ENCODE measurements around the gene DPH7. TPM values are rescaled to one million over a fixed set of nuclear protein-coding genes. Genes with fewer than 3 reads are reported as not detected.
A peak's percentile ranks its signal among the peaks of the same experiment; 100 is the strongest.
"Not testable (repeated sequence)": the region's sequence is repeated elsewhere in the genome, so short reads cannot be mapped to it uniquely, and the experiment has no call there.

Gene DPH7
- total RNA-seq, 1 donor from 2014 or later: 35.3 TPM

DNA sequence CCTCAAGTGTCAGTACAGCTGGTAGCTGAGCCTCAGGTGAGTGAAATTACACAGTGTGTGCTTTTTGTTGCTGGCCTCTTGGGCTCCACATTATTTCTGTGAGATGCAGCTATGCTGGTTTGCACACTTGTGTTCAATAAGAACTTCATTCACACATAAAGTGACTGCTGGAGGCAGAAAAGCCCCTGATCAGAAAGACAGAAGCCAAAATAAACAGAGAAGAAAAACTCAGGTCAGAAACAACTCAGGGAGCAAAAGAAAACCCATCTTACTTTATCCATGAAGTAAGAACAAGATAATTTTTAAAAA is 43.7 kb downstream of the DPH7 start:
- no peak overlapping the region for H3K4me3 ChIP-seq (ENCODE audit: low read depth, low read length)
- no peak for DNase-seq (ENCODE audit: low read depth)
- TF ChIP-seq CTCF (conservative IDR thresholded peaks at IDR 0.05; ENCODE audit: low read depth, low read length): no peak

DNA sequence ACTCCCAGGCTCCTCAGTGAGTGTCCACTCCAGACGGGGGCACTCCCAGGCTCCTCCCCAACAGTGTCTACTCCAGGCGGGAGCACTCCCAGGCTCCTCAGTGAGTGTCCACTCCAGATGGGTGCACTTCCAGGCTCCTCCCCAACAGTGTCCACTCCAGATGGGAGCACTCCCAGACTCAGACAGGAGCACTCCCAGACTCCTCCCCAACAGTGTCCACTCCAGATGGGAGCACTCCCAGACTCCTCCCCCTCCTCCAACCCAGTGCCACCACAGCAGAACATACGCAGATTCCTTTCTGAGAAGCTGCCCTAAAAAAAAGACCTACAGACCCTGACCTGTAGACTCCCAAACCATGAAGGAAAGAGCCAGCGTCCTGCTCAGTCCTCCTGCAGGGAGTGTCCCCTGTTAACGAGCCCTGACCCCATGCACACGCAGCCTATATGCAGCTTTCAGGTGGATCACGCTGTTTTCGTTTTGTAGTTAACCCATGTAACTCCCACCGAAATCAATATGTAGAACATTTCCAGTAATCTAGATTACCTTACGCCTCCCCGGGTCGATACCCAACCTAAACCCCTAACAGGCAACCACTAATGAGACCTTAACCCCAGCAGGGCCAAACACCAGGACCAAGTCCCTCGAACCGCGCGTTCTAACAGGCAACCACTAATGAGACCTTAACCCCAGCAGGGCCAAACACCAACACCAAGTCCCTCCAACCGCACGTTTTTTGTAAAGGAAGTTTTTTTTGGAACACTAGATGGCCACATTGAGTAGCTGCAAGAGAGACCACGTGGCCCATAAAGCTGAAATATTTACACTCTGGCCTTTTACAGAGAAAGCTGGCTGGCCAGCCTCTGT is 44.2 kb downstream of the DPH7 start:
- TF ChIP-seq CTCF (conservative IDR thresholded peaks at IDR 0.05; ENCODE audit: low read depth, low read length): peak; percentile 77
- no peak for DNase-seq (ENCODE audit: low read depth)
- H3K4me3 ChIP-seq (ENCODE audit: low read depth, low read length): no peak overlapping the region

GRCh38 chr9:137532891-137533468 is 45.7 kb downstream of the DPH7 start:
- DNase-seq (ENCODE audit: low read depth); H3K4me3 ChIP-seq (ENCODE audit: low read depth, low read length): not testable (repeated sequence)

DNA sequence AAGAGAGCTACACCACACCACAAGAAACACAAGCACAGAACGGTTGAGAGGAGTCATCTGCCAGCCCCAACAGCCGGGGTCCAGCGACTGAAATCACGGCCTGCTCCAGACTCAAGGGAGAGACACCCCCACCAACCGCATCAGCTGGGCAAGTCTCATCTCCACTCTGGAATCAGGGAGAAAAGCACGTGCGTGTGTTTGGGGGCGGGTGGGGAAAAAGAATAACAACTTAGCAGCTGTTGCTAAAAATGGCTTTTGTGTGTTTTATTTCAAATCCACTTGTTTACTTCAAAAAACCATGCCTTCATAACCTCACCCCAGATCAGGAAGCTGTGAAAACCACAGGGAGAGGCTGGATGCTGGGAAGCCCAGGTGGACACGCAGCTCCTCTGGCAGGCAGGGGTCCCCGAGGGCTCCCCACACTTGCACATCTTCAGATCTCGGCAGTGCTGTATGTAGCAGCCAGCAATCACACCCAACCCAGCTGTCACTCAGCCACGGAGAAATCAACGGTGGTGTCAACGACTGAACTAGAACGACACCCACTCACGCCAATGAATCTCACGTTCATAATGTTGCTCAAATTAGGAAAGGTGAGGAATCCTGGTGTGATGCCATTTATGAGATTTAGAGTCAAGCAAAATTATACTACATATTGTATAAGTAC is 47.5 kb downstream of the DPH7 start:
- DNase-seq (ENCODE audit: low read depth): no peak
- no peak overlapping the region for H3K4me3 ChIP-seq (ENCODE audit: low read depth, low read length)
- no peak for TF ChIP-seq CTCF (conservative IDR thresholded peaks at IDR 0.05; ENCODE audit: low read depth, low read length)

GRCh38 chr9:137530331-137530730 is 48.4 kb downstream of the DPH7 start:
- DNase-seq (ENCODE audit: low read depth): no peak
- no peak overlapping the region for H3K4me3 ChIP-seq (ENCODE audit: low read depth, low read length)
- no peak for TF ChIP-seq CTCF (conservative IDR thresholded peaks at IDR 0.05; ENCODE audit: low read depth, low read length)

DNA sequence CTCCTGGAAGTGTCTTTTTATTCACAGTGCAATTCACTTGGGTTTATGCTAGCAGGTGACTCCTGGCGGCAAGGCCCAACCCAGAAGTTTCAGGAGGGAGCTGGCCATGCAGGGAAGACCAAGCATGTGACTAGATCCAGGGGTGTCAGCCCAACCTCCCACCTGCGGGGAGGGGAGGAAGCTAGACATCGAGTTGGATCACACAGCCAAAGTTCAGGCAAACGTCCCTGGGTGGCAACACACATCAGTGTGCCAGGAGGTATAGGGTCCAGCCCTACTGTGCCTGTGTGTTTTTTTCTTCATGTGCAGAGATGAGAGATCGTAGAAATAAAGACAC is 53.8 kb downstream of the DPH7 start:
- TF ChIP-seq CTCF (conservative IDR thresholded peaks at IDR 0.05; ENCODE audit: low read depth, low read length): no peak
- no peak for DNase-seq (ENCODE audit: low read depth)
- H3K4me3 ChIP-seq (ENCODE audit: low read depth, low read length): no peak overlapping the region

GRCh38 chr9:137524161-137524980 is 54.4 kb downstream of the DPH7 start:
- DNase-seq (ENCODE audit: low read depth): no peak
- no peak for TF ChIP-seq CTCF (conservative IDR thresholded peaks at IDR 0.05; ENCODE audit: low read depth, low read length)
- no peak overlapping the region for H3K4me3 ChIP-seq (ENCODE audit: low read depth, low read length)
